ENCODE results near the gene WDR86.
A peak's percentile ranks its signal among the peaks of the same experiment; 100 is the strongest.

WDR86 gene

DNA sequence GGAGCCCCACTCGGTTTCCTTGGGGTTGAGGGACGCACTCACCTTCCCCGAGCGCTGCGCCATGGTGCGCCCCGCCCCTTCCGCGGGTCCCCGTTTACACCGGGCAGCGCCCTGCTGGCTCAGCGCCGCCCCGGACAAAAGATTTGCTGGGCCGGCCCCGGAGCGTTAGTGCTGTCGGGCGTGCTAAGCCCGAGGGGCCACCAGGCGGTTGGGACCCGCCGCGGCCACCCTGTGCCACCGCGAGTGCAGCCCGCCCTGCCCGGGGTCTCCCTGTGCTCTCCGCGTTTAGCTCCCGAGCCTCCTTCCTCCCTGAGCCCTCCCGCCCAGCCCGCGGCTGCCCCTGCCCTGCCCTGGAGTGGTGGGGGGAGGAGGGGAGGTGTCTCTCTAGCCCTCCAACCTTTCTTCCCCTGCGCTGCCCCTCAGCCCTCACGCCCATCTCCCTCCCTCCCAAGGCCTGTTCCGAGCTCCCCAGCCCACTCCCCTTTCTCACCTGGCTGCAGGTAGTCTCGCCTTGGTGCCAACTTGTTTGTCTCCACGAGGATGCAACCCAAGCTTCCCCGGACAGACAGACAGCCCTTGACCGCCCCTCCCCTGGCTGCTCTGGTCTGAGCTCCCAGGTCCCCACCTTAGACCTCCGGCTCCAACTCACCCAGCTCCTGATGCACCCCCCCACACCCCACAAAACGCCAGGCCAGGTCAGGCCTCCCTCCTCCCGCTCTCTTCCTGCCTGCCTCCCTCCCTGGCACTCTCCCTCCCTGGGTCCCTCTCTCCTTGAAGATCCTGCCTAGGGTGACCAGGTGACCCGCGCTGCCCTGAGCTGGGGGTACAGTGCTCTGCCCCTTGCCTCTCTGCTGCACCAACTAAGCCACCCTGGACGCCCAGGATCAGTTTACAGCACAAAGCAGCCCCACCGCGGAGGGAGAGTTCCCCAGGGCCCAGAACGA, 30.3 kb upstream of the WDR86 start, which contains the start of gene CRYGN:
Gene CRYGN, minus strand, starts transcription at position 287 of the 944 bp plus-strand sequence. Its CDS starts 224 bp downstream, at position 63.
- TF ChIP-seq CTCF (conservative IDR thresholded peaks at IDR 0.05; ENCODE audit: low read depth, low read length) = no peak
- DNase-seq (ENCODE audit: low read depth) = no peak
- H3K4me3 ChIP-seq (ENCODE audit: low read depth, low read length) = peak within 1 kb of the TSS; percentile 44

GRCh38 chr7:151438864-151439601, 29.2 kb upstream of the WDR86 start:
- no peak for DNase-seq (ENCODE audit: low read depth)
- H3K4me3 ChIP-seq (ENCODE audit: low read depth, low read length) = no peak overlapping the region
- no peak for TF ChIP-seq CTCF (conservative IDR thresholded peaks at IDR 0.05; ENCODE audit: low read depth, low read length)

DNA sequence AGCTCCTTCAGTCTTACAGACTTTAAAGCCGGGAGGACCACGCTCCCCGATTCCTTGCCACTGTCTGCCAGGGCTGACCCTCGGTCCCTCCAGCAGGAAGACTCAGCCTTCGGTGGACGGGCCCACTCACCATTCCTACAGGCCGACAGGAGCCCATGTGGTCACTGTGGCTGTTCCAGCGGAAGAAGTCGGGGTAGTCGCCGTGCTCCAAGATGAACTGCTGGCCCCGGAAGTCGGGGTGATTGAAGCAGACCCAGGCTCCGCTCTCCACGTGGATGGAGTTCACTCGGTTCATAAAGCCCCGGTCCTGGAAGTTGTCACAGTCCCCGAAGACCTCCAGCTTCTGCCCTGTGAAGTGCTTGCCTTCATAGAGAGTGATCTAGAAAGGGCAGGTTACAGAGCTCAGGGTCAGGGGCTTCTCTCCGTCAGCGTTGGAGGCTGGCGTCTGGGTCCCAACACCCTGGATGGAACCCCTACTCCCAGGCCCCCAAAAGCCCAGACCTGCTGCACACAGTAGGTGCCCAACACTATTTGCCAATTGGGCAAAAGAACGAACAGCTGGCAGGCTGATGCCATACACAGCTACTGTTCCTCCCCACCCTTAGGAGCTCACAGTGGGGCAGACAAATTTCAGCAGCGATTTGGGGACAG, 28.2 kb upstream of the WDR86 start:
- no peak for TF ChIP-seq CTCF (conservative IDR thresholded peaks at IDR 0.05; ENCODE audit: low read depth, low read length)
- no peak for DNase-seq (ENCODE audit: low read depth)
- H3K4me3 ChIP-seq (ENCODE audit: low read depth, low read length) = no peak overlapping the region

- no peak overlapping the region for H3K4me3 ChIP-seq (ENCODE audit: low read depth, low read length)
- TF ChIP-seq CTCF (conservative IDR thresholded peaks at IDR 0.05; ENCODE audit: low read depth, low read length) = no peak
- DNase-seq (ENCODE audit: low read depth) = no peak
Observed at GRCh38 chr7:151437159-151437553, 27.3 kb upstream of the WDR86 start.

GRCh38 chr7:151436446-151437158, 26.8 kb upstream of the WDR86 start:
- H3K4me3 ChIP-seq (ENCODE audit: low read depth, low read length) = no peak overlapping the region
- TF ChIP-seq CTCF (conservative IDR thresholded peaks at IDR 0.05; ENCODE audit: low read depth, low read length) = no peak

DNA sequence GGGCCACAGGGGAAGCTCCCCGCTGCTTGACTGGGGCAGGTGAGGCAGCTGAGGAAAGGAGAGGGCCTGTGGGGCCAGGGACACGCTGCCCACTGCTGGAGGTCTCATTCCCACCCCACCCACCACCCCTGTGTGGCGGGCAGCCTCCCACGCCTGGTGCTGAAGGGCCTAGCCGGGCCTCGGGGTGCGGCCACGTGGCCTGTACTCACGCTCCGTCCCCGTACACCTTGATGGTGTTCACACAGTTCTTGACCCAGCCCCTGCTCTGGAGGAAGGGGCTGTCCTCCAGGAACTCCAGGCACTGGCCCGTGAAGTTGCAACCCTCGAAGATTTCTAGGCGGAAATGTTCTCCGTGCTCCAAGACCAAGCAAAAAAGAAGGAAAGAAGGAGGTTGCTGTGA, 26.1 kb upstream of the WDR86 start:
- H3K4me3 ChIP-seq (ENCODE audit: low read depth, low read length) = no peak overlapping the region

More at GRCh38 chr7:151436446-151437158, 26.8 kb upstream of the WDR86 start:
- DNase-seq (ENCODE audit: low read depth) = no peak

More for the DNA sequence above, 26.1 kb upstream of the WDR86 start:
- no peak for DNase-seq (ENCODE audit: low read depth)
- no peak for TF ChIP-seq CTCF (conservative IDR thresholded peaks at IDR 0.05; ENCODE audit: low read depth, low read length)
